ENCODE results near the gene TBC1D1.
"Not testable (repeated sequence)": the region's sequence is repeated elsewhere in the genome, so short reads cannot be mapped to it uniquely, and the experiment has no call there.

TBC1D1 gene

DNA sequence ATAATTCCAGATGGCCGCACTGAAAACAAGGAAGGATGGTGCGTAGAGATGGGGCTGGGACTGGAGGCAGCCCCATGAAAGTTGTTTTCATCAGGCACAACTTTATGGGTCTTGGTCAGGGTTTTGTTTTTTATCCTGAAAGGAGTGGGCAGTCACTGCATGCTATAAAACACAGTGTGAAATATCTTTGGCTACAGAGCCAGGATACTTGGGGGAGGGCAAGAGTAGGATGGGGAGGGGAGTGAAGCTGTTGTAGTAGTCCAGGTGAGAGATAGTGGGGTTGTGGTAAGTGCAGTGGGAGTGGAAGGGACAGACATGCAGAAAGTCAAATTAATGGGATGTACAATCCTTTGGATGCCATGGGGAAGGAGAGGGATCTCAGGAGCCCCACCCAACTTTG is 125.8 kb downstream of the TBC1D1 start:
- no peak for DNase-seq

GRCh38 chr4:38017609-38018008 is 126.7 kb downstream of the TBC1D1 start:
- DNase-seq, result no peak

- no peak for DNase-seq
These were observed 129.5 kb downstream of the TBC1D1 start for GRCh38 chr4:38020386-38020785.

DNA sequence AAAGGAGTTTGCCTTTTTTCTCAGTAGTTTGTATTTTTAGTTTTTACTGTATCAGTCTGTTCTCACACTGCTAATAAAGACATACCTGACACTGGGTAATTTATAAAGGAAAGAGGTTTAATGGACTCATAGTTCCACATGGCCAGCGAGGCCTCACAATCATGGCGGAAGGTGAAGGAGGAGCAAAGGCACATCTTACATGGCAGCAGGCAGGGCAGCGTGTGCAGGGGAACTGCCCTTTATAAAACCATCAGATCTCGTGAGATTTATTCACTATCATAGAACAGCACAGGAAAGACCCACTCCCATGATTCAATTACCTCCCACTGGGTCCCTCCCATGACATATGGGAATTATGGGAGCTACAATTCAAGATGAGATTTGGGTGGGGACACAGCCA is 130.1 kb downstream of the TBC1D1 start:
- not testable (repeated sequence) for DNase-seq

GRCh38 chr4:38021751-38022150 is 130.9 kb downstream of the TBC1D1 start:
- DNase-seq, result no peak

DNA sequence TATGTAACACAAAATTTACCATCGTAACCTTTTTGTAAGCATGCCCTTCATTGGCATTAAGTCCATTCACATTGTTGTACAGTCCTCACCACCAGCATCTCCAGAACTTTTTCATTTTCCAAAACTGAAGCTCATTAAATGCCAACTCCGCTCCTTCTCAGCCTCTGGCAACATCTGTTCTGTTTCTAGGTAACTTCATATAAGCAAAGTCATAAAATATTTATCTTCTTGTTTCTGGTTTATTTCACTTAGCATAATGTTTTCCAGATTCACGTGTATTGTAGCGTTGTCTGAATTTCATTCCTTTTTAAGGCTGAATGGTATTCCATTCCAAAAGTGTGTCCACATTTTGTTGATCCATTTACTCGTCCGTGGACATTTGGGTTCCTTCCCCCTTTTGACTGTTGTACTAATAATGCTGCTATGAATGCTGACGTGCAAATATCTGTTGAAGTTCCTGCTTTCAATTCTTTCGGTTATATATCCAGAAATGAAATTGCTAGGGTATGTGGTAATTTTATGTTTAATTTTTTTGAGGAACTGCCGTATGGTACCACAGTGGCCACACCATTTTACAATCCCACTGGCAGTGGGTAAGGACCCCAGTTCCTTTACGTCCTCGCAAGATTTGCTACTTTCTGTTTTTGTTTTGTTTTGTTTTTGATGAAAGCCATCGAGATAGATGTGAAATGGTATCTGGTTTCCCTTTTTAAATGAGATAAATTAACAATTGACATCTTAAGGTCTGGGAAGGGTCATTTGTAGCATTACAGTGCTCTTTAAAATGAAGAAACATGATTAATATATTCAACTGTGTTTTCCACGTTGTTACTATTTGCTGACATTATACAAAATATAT is 132.7 kb downstream of the TBC1D1 start:
- no peak for DNase-seq

- no peak for DNase-seq
These were observed 133.3 kb downstream of the TBC1D1 start for GRCh38 chr4:38024206-38024509.

DNA sequence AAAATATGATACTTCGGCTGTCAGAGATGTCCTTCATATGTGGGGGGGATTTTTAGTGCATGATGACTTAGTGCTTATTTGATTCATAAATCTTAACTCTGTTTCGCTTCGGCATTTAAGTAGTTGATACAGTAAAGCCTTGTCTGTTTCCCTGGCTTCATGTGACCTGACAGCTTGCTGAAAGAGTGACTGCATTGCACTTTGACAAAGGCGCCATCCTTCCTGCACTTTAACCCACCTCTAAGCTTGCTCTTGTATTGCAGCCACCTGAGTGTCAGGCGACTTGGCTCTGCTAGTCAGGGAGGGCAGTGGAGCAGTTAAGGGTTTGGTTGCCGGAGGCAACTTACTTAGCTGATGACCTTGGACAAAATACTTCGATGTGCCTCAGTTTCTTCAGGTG is 134.8 kb downstream of the TBC1D1 start:
- no peak for DNase-seq

GRCh38 chr4:38026158-38026740 is 135.4 kb downstream of the TBC1D1 start:
- no peak for DNase-seq

DNA sequence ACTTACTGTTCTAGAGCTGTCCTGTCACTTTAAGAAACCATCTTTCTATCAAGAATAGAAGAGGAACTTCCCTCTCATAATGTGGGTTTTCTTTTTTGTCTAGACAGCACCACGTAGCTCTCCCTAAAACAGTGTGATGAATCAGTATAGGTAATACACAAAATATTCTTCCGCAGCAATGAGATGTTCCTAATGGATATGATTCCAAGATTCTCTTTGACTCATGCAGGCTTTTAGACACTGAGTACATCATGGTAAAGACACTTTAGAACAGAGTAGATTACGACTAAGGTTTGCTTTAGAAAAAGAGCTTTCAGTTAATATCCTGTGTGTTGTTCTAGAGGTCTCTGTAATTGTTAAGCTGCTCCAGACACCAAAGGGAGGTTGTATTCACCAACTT is 139.1 kb downstream of the TBC1D1 start:
- DNase-seq, result no peak

DNA sequence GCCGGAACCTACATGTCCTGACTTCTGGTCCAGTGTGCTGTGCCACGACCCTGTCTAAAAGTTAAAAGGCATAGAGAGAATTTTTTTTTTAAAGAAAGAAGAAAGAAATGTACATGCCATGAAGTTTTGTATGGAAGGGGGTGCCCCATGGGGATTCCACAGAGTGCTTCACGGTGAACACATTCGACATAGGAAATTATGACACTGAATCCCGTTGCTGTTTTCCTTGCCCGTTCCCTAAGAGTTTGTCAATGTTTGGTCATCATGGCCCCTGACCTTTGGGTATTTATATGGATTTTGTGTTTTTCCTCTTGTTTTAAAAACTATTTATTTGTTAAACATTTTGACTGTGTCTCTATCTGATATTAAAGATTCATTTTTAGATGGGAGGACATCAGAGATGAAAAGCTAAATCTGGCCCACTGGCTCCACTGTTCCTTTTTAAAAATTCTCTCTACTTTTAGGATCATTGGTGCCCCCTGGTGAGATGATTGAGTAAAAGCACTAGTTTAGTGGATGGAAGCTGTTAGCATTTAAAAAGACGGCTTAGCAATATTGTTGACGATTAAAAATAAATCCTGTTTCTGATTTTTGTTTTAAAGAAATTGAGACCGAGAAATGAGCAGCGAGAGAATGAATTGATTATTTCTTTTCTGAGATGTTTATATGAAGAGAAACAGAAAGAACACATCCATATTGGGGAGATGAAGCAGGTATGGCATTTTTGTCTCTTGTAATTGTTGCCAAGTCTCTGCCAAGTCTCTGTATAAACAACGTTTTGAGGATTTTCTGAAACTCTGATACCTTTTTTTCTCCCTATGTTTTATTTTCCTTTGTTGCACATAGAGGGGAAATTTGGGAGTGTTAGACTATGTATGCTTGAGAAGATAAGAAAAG is 144.3 kb downstream of the TBC1D1 start:
- peak; percentile 9 for DNase-seq

GRCh38 chr4:38036548-38036947 is 145.7 kb downstream of the TBC1D1 start:
- no peak for DNase-seq

GRCh38 chr4:38037612-38038011 is 146.7 kb downstream of the TBC1D1 start:
- DNase-seq, result no peak

GRCh38 chr4:38040619-38041018 is 149.7 kb downstream of the TBC1D1 start:
- DNase-seq, result no peak

DNA sequence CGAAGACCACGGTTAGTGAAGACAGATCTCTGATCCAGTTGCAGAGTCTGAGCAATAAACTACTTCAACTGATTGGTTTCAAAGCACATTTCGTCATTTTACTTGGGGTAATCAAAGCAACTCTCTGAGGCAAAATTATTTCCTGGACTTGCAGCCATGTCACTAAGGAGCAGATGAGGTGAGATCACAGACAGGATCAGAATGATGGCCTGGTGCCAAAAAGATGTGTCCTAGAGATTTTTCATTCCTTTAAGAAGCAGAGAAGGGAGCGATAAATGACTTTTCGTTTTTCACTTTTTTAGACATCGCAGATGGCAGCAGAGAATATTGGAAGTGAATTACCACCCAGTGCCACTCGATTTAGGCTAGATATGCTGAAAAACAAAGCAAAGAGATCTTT is 153.2 kb downstream of the TBC1D1 start:
- no peak for DNase-seq

- DNase-seq, result no peak
These were observed 154.6 kb downstream of the TBC1D1 start for GRCh38 chr4:38045289-38045988.

DNA sequence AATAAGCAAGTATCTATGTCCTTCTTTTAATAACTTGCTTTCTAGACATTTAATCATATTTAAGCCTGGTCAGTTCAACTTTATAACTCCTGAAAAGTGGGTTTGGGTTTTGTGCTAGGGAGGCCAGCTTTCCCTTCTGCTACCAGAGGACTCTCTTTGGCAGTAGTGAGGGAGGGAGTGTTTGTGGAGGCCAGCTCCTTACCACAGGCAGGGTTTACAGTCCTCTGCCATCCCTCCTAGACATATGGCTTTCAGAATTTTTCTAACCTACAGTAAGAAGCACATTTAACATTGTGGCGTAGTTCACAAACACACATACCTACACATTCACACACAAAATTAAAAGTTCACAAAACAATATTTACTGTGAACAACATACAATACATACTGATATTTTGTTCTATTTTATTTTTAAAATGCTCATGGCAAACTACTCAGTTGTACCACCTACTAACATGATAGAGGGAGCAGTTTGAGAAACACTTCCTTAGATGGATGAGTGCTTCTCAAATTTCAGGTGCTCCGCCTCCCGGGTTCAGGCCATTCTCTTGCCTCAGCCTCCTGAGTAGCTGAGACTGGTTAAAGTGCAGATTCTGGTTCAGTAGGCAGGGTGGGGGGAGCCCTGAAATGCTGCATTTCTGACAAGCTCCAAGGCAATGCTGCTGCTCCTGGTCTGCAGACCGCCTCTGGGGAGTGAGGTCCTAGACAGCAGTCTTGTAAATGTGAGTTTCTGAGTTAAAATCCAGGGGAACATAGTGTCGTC is 156.0 kb downstream of the TBC1D1 start:
- DNase-seq, result no peak

GRCh38 chr4:38049545-38050170 is 158.8 kb downstream of the TBC1D1 start:
- no peak for DNase-seq

DNA sequence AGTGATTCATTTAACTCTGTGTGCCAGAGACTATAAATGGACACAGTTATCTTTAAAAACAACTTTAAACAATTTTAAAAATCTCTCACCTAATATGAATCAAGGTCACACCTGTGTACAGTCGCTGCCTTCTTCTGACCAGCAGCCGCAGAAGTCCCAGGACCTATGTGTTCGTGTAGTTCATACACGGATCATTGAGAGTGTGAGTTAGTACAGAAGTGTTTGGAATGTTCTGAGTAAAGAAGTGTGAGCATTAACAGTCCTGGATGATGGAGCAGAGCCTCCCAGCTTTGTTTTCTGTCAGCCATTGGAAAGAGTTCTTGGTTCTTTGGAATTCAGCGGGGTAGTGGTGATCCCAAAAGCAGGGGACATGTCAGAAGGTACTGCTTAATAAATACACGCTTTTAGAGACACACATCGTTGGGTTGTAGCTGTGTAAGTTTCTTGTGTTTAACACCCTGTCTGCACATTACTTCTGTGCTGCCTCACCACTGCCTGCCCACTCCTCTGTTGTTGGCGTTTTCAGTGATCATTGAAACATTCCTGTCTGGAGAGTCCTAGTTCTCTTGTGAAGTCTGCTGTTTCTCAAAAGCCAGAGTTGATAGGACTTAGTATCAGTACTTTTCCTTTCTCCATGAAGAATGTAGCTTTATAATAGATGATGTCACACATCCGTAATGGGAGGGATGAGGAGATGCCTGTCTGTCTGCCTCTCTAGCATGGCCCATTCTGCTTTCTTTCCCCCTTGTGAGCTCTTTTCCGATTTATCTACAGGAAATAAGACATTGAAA is 159.9 kb downstream of the TBC1D1 start:
- no peak for DNase-seq

- no peak for DNase-seq
These were observed 164.7 kb downstream of the TBC1D1 start for GRCh38 chr4:38055566-38055965.

Measured in T-helper 9 cell (primary cell).